ENCODE measurements around the gene LEP. TPM values are rescaled to one million over a fixed set of nuclear protein-coding genes. Genes with fewer than 3 reads are reported as not detected.

Gene LEP
- not detected in 2 replicates for total RNA-seq

GRCh38 chr7:128240696-128241386, at the start of gene LEP:
LEP (plus strand) TSS chr7:128241278; CDS start chr7:128252019, 10,741 bp downstream.
- Mint-ChIP-seq H3K9me3 (peaks cover 17% of the 10 kb centered on the region), H3K36me3 (ENCODE audit: low read depth) (peaks cover 7% of the 10 kb centered on the region), H3K27me3 (ENCODE audit: low read depth) (peaks cover 8% of the 10 kb centered on the region), H3K4me1 (ENCODE audit: low read depth) (peaks cover 9% of the 10 kb centered on the region), H3K27ac (no peak within 1 kb of the TSS), H3K4me3 (ENCODE audit: low read depth) (no peak within 1 kb of the TSS)
- no peak for DNase-seq (ENCODE audit: low spot score)
- intact Hi-C loops (cut with micrococcal nuclease) = no loop called here

- intact Hi-C loops (cut with micrococcal nuclease) = no loop called here
- Mint-ChIP-seq H3K27ac (no peak overlapping the region), H3K4me3 (ENCODE audit: low read depth) (no peak overlapping the region), H3K4me1 (ENCODE audit: low read depth) (no peaks in the 10 kb centered on the region), H3K36me3 (ENCODE audit: low read depth) (peaks cover 7% of the 10 kb centered on the region), H3K27me3 (ENCODE audit: low read depth) (peaks cover 10% of the 10 kb centered on the region), H3K9me3 (peaks cover 29% of the 10 kb centered on the region)
- no peak for DNase-seq (ENCODE audit: low spot score)
Measured at GRCh38 chr7:128192497-128193142, 48.5 kb upstream of the LEP start.

GRCh38 chr7:128194533-128195282, 46.4 kb upstream of the LEP start:
- intact Hi-C loops (cut with micrococcal nuclease) = no loop called here
- H3K4me1 Mint-ChIP-seq (ENCODE audit: low read depth) = no peaks in the 10 kb centered on the region
- no peak overlapping the region for H3K27ac Mint-ChIP-seq
- H3K27me3 Mint-ChIP-seq (ENCODE audit: low read depth) = peaks cover 11% of the 10 kb centered on the region
- peaks cover 29% of the 10 kb centered on the region for H3K9me3 Mint-ChIP-seq
- peaks cover 7% of the 10 kb centered on the region for H3K36me3 Mint-ChIP-seq (ENCODE audit: low read depth)
- H3K4me3 Mint-ChIP-seq (ENCODE audit: low read depth) = no peak overlapping the region
- no peak for DNase-seq (ENCODE audit: low spot score)

- H3K27ac Mint-ChIP-seq = no peak overlapping the region
- no peak overlapping the region for H3K4me3 Mint-ChIP-seq (ENCODE audit: low read depth)
- H3K36me3 Mint-ChIP-seq (ENCODE audit: low read depth) = peaks cover 7% of the 10 kb centered on the region
- peaks cover 5% of the 10 kb centered on the region for H3K4me1 Mint-ChIP-seq (ENCODE audit: low read depth)
- H3K27me3 Mint-ChIP-seq (ENCODE audit: low read depth) = peaks cover 31% of the 10 kb centered on the region
- no peak for DNase-seq (ENCODE audit: low spot score)
- intact Hi-C loops (cut with micrococcal nuclease) = no loop called here
- peaks cover 29% of the 10 kb centered on the region for H3K9me3 Mint-ChIP-seq
Measured at GRCh38 chr7:128197589-128197988, 43.5 kb upstream of the LEP start.

GRCh38 chr7:128197989-128198580, 43.0 kb upstream of the LEP start:
- no peak for DNase-seq (ENCODE audit: low spot score)
- intact Hi-C loops (cut with micrococcal nuclease) = no loop called here
- H3K9me3 Mint-ChIP-seq = peaks cover 29% of the 10 kb centered on the region
- H3K4me3 Mint-ChIP-seq (ENCODE audit: low read depth) = no peak overlapping the region
- no peak overlapping the region for H3K27ac Mint-ChIP-seq
- peaks cover 36% of the 10 kb centered on the region for H3K27me3 Mint-ChIP-seq (ENCODE audit: low read depth)
- H3K4me1 Mint-ChIP-seq (ENCODE audit: low read depth) = peaks cover 5% of the 10 kb centered on the region
- peaks cover 7% of the 10 kb centered on the region for H3K36me3 Mint-ChIP-seq (ENCODE audit: low read depth)

- no peak overlapping the region for H3K4me3 Mint-ChIP-seq (ENCODE audit: low read depth)
- H3K9me3 Mint-ChIP-seq = peaks cover 9% of the 10 kb centered on the region
- intact Hi-C loops (cut with micrococcal nuclease) = no loop called here
- DNase-seq (ENCODE audit: low spot score) = no peak
- peaks cover 48% of the 10 kb centered on the region for H3K27me3 Mint-ChIP-seq (ENCODE audit: low read depth)
- no peak overlapping the region for H3K27ac Mint-ChIP-seq
- H3K36me3 Mint-ChIP-seq (ENCODE audit: low read depth) = no peaks in the 10 kb centered on the region
- H3K4me1 Mint-ChIP-seq (ENCODE audit: low read depth) = peaks cover 5% of the 10 kb centered on the region
Measured at GRCh38 chr7:128200376-128200775, 40.7 kb upstream of the LEP start.

- Mint-ChIP-seq H3K27ac (no peak overlapping the region), H3K36me3 (ENCODE audit: low read depth) (no peaks in the 10 kb centered on the region), H3K4me3 (ENCODE audit: low read depth) (no peak overlapping the region), H3K27me3 (ENCODE audit: low read depth) (peaks cover 48% of the 10 kb centered on the region), H3K9me3 (peaks cover 9% of the 10 kb centered on the region), H3K4me1 (ENCODE audit: low read depth) (peaks cover 5% of the 10 kb centered on the region)
- no peak for DNase-seq (ENCODE audit: low spot score)
- intact Hi-C loops (cut with micrococcal nuclease) = no loop called here
Measured at GRCh38 chr7:128201067-128201689, 39.9 kb upstream of the LEP start.

GRCh38 chr7:128201690-128202085, 39.4 kb upstream of the LEP start:
- Mint-ChIP-seq H3K36me3 (ENCODE audit: low read depth) (no peaks in the 10 kb centered on the region), H3K4me3 (ENCODE audit: low read depth) (no peak overlapping the region), H3K27me3 (ENCODE audit: low read depth) (peaks cover 48% of the 10 kb centered on the region), H3K9me3 (peaks cover 5% of the 10 kb centered on the region), H3K27ac (no peak overlapping the region), H3K4me1 (ENCODE audit: low read depth) (peaks cover 5% of the 10 kb centered on the region)
- DNase-seq (ENCODE audit: low spot score) = no peak
- intact Hi-C loops (cut with micrococcal nuclease) = no loop called here

GRCh38 chr7:128202287-128202957, 38.7 kb upstream of the LEP start:
- Mint-ChIP-seq H3K4me3 (ENCODE audit: low read depth) (no peak overlapping the region), H3K27me3 (ENCODE audit: low read depth) (peaks cover 50% of the 10 kb centered on the region), H3K27ac (no peak overlapping the region), H3K4me1 (ENCODE audit: low read depth) (peaks cover 5% of the 10 kb centered on the region), H3K9me3 (no peaks in the 10 kb centered on the region), H3K36me3 (ENCODE audit: low read depth) (no peaks in the 10 kb centered on the region)
- intact Hi-C loops (cut with micrococcal nuclease) = no loop called here
- no peak for DNase-seq (ENCODE audit: low spot score)

GRCh38 chr7:128203047-128203491, 38.0 kb upstream of the LEP start:
- Mint-ChIP-seq H3K36me3 (ENCODE audit: low read depth) (no peaks in the 10 kb centered on the region), H3K27ac (no peak overlapping the region), H3K27me3 (ENCODE audit: low read depth) (peaks cover 50% of the 10 kb centered on the region), H3K4me1 (ENCODE audit: low read depth) (peaks cover 5% of the 10 kb centered on the region), H3K9me3 (no peaks in the 10 kb centered on the region), H3K4me3 (ENCODE audit: low read depth) (no peak overlapping the region)
- no peak for DNase-seq (ENCODE audit: low spot score)
- intact Hi-C loops (cut with micrococcal nuclease) = no loop called here

GRCh38 chr7:128203710-128204214, 37.3 kb upstream of the LEP start:
- DNase-seq (ENCODE audit: low spot score) = no peak
- Mint-ChIP-seq H3K27me3 (ENCODE audit: low read depth) (peaks cover 50% of the 10 kb centered on the region), H3K27ac (no peak overlapping the region), H3K9me3 (no peaks in the 10 kb centered on the region), H3K4me3 (ENCODE audit: low read depth) (no peak overlapping the region), H3K36me3 (ENCODE audit: low read depth) (no peaks in the 10 kb centered on the region), H3K4me1 (ENCODE audit: low read depth) (peaks cover 5% of the 10 kb centered on the region)
- intact Hi-C loops (cut with micrococcal nuclease) = no loop called here

- no peak overlapping the region for H3K4me3 Mint-ChIP-seq (ENCODE audit: low read depth)
- no peaks in the 10 kb centered on the region for H3K36me3 Mint-ChIP-seq (ENCODE audit: low read depth)
- H3K4me1 Mint-ChIP-seq (ENCODE audit: low read depth) = peaks cover 5% of the 10 kb centered on the region
- intact Hi-C loops (cut with micrococcal nuclease) = no loop called here
- DNase-seq (ENCODE audit: low spot score) = no peak
- H3K27me3 Mint-ChIP-seq (ENCODE audit: low read depth) = peaks cover 45% of the 10 kb centered on the region
- no peak overlapping the region for H3K27ac Mint-ChIP-seq
- no peaks in the 10 kb centered on the region for H3K9me3 Mint-ChIP-seq
Measured at GRCh38 chr7:128204455-128204854, 36.6 kb upstream of the LEP start.

Measured in activated T-helper 2 cell treated with anti-CD3 and anti-CD28 coated beads, Interferon-gamma antibody, Interleukin-2, Interleukin-4, amounts not matched to agents 10 μg/mL and 5 μg/mL and 100 μg/mL, durations not matched to agents 14 hours and 24 hours and 36 hours (primary cell).